Effector CD4-positive, alpha-beta T cell (primary cell): Measurements from ENCODE around the gene ORC2.

Experiments
- DNase-seq: peaks from one replicate; pipeline ENCODE4 v3.0.0-alpha.2; 2020

Gene ORC2

GRCh38 chr2:200860092-200860795 is 103.2 kb downstream of the ORC2 start:
- no peak for DNase-seq
